GM12891 (cell line): ENCODE data around the gene ZDHHC15.

Source experiments
- POLR2AphosphoS5 ChIP-seq: IDR thresholded peaks from 2 replicates; pipeline ENCODE4 v1.6.1; 2011; ENCODE audit warnings: low read depth, low read length, control low read depth
- SPI1 ChIP-seq: IDR thresholded peaks from 2 replicates; pipeline ENCODE4 v1.6.1; 2011; ENCODE audit warnings: low read depth, low read length, control low read depth

- TF ChIP-seq SPI1 = no peak
- TF ChIP-seq POLR2AphosphoS5 = no peak
Observed at GRCh38 chrX:75522565-75523431, at the start of gene ZDHHC15.
